LNCaP clone FGC (cell line): ENCODE measurements around the gene PHF13.

Experiments
- DNase-seq: peaks from one replicate; pipeline ENCODE4 v3.0.0-alpha.2; 2011; ENCODE audit warnings: low read depth
- H3K4me3 ChIP-seq: 2 replicates; pipeline ENCODE4 v1.5.1; 2011; ENCODE audit warnings: mild to moderate bottlenecking, low read depth, low read length, control low read depth
- TF ChIP-seq, protein P1 (sequence below): IDR thresholded peaks from 2 replicates; pipeline ENCODE4 v1.5.1; 2012; ENCODE audit warnings: mild to moderate bottlenecking; ENCODE audit not compliant: control insufficient read depth, insufficient read depth; ENCODE audit errors: extremely low read depth

Gene PHF13

GRCh38 chr1:6574818-6575217, 38.7 kb upstream of the PHF13 start:
- H3K4me3 ChIP-seq: no peak overlapping the region
- no peak for DNase-seq
- TF ChIP-seq, protein P1, sequence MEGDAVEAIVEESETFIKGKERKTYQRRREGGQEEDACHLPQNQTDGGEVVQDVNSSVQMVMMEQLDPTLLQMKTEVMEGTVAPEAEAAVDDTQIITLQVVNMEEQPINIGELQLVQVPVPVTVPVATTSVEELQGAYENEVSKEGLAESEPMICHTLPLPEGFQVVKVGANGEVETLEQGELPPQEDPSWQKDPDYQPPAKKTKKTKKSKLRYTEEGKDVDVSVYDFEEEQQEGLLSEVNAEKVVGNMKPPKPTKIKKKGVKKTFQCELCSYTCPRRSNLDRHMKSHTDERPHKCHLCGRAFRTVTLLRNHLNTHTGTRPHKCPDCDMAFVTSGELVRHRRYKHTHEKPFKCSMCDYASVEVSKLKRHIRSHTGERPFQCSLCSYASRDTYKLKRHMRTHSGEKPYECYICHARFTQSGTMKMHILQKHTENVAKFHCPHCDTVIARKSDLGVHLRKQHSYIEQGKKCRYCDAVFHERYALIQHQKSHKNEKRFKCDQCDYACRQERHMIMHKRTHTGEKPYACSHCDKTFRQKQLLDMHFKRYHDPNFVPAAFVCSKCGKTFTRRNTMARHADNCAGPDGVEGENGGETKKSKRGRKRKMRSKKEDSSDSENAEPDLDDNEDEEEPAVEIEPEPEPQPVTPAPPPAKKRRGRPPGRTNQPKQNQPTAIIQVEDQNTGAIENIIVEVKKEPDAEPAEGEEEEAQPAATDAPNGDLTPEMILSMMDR: no peak

DNA sequence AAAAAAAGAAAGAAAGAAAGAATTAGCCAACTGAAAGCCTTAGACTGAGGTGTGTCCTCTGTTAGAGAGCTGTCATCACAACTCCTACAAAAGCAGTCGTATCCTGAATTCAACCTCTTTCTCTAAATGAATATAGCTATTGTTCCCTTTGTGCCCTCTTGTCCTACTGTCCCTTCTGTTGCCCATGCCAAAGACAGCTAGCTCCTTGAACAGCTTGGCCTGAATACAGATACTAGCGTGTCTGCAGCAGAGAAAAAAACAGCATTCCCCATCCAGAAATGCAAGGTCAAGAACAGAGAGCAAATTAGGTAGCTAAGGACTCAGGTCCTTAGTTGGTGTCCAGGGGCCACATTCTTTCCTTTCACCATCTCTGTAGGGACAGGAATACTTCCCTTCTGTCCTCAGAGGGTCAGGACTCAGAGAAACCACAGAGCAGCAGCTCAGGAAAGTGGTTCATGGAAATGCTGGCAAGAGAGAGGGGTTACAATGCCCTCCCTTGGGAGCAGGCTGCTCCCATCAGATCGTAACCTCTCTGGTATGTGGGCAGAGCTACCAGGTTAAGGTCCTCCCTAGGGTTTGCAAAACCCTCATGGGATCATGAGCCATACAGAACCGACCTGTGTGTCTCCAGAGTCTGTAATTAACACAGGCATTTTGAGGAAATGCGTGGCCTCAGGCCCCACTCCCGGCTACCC, 35.6 kb upstream of the PHF13 start:
- no peak for DNase-seq

GRCh38 chr1:6578624-6579373, 34.7 kb upstream of the PHF13 start:
- H3K4me3 ChIP-seq: peak overlapping the region; percentile 95

More for the DNA sequence above, 35.6 kb upstream of the PHF13 start:
- TF ChIP-seq, protein P1: no peak
- H3K4me3 ChIP-seq: no peak overlapping the region

GRCh38 chr1:6579374-6580118, 34.0 kb upstream of the PHF13 start, which contains the start of gene ZBTB48:
TSS of gene ZBTB48 (plus strand) at chr1:6579994. CDS start at chr1:6580610, 616 bp downstream.
- DNase-seq: peak; percentile 90
- TF ChIP-seq, protein P1: no peak
- H3K4me3 ChIP-seq: peak within 1 kb of the TSS; percentile 95

More at GRCh38 chr1:6578624-6579373, 34.7 kb upstream of the PHF13 start:
- no peak for DNase-seq
- TF ChIP-seq, protein P1: no peak

DNA sequence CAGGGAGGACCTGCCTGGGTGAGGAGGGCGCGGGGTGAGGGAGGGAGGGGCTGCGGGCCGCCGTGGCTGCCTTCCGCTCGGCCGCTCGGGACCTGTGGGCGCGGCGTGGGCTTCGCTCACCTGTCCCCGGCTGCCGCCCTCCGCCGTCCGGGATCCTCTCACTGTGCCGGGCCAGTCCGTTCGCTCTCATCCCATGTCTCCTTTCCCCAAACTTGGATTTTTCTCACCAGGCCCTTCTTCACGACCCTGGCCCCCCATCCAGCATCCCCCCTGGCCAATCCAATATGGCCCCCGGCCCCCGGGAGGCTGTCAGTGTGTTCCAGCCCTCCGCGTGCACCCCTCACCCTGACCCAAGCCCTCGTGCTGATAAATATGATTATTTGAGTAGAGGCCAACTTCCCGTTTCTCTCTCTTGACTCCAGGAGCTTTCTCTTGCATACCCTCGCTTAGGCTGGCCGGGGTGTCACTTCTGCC, 33.4 kb upstream of the PHF13 start:
- TF ChIP-seq, protein P1: no peak
- no peak for DNase-seq
- peak overlapping the region; percentile 95 for H3K4me3 ChIP-seq

DNA sequence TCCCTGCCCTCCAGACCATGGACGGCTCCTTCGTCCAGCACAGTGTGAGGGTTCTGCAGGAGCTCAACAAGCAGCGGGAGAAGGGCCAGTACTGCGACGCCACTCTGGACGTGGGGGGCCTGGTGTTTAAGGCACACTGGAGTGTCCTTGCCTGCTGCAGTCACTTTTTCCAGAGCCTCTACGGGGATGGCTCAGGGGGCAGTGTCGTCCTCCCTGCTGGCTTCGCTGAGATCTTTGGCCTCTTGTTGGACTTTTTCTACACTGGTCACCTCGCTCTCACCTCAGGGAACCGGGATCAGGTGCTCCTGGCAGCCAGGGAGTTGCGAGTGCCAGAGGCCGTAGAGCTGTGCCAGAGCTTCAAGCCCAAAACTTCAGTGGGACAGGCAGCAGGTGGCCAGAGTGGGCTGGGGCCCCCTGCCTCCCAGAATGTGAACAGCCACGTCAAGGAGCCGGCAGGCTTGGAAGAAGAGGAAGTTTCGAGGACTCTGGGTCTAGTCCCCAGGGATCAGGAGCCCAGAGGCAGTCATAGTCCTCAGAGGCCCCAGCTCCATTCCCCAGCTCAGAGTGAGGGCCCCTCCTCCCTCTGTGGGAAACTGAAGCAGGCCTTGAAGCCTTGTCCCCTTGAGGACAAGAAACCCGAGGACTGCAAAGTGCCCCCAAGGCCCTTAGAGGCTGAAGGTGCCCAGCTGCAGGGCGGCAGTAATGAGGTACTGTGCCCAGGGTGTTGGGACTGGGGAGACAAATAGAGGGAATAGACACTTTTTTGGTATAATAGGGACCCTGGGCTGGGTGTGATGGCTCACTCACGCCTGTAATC, 32.7 kb upstream of the PHF13 start:
- peak overlapping the region; percentile 95 for H3K4me3 ChIP-seq
- TF ChIP-seq, protein P1: no peak
- DNase-seq: no peak
